Bone marrow (tissue), 2 donors: ENCODE results near the gene TMEM129.
A peak's percentile ranks its signal among the peaks of the same experiment; 100 is the strongest.

Source experiments
- DNase-seq, 2 donors: peaks; one replicate each; lab custom pipeline; 2025; lab: John Stamatoyannopoulos, UW

The TMEM129 gene

GRCh38 chr4:1757836-1758235, 36.7 kb upstream of the TMEM129 start:
- no peak for DNase-seq

- DNase-seq, result no peak
Observed at GRCh38 chr4:1756893-1757779, 36.0 kb upstream of the TMEM129 start.

- DNase-seq, result no peak
Observed at GRCh38 chr4:1756079-1756478, 35.0 kb upstream of the TMEM129 start.

GRCh38 chr4:1755297-1755696, 34.2 kb upstream of the TMEM129 start:
- no peak for DNase-seq

GRCh38 chr4:1754336-1754735, 33.2 kb upstream of the TMEM129 start:
- no peak for DNase-seq

GRCh38 chr4:1753697-1754311, 32.7 kb upstream of the TMEM129 start:
- no peak for DNase-seq

GRCh38 chr4:1753294-1753696, 32.2 kb upstream of the TMEM129 start:
- DNase-seq, result no peak

GRCh38 chr4:1752284-1753041, 31.3 kb upstream of the TMEM129 start:
- DNase-seq, result peak in 1 of 2 donors; percentile 20

- no peak for DNase-seq
Observed at GRCh38 chr4:1751919-1752283, 30.8 kb upstream of the TMEM129 start.

- no peak for DNase-seq
Observed at GRCh38 chr4:1751155-1751918, 30.2 kb upstream of the TMEM129 start.

GRCh38 chr4:1750381-1751154, 29.4 kb upstream of the TMEM129 start:
- DNase-seq, result no peak

- DNase-seq, result no peak
Observed at GRCh38 chr4:1749826-1750225, 28.7 kb upstream of the TMEM129 start.

GRCh38 chr4:1749370-1749769, 28.2 kb upstream of the TMEM129 start:
- DNase-seq, result no peak

- DNase-seq, result peak; percentile 33 to 68
Observed at GRCh38 chr4:1748465-1748995, 27.4 kb upstream of the TMEM129 start.

- DNase-seq, result no peak
Observed at GRCh38 chr4:1747603-1747967, 26.5 kb upstream of the TMEM129 start.

GRCh38 chr4:1746919-1747602, 25.9 kb upstream of the TMEM129 start:
- no peak for DNase-seq

GRCh38 chr4:1746265-1746691, 25.2 kb upstream of the TMEM129 start:
- DNase-seq, result peak; percentile 39 to 65

- no peak for DNase-seq
Observed at GRCh38 chr4:1745697-1746096, 24.6 kb upstream of the TMEM129 start.

- no peak for DNase-seq
Observed at GRCh38 chr4:1745165-1745564, 24.0 kb upstream of the TMEM129 start.

GRCh38 chr4:1744552-1744951, 23.4 kb upstream of the TMEM129 start:
- DNase-seq, result no peak
